GM12878 (cell line): ENCODE measurements around the gene GET3.

ENCODE experiments used
- RELA ChIP-seq: fragments of 450-650 bp; IDR thresholded peaks from 2 replicates; pipeline ENCODE4 v1.8.0; 2014; ENCODE audit warnings: borderline replicate concordance; ENCODE audit not compliant: partially characterized antibody
- SIX5 ChIP-seq: IDR thresholded peaks from 2 replicates; pipeline ENCODE4 v1.6.1; 2011; ENCODE audit warnings: mild to moderate bottlenecking, low read depth, low read length, moderate library complexity; ENCODE audit not compliant: severe bottlenecking
- YY1 ChIP-seq: IDR thresholded peaks from 2 replicates; pipeline ENCODE4 v1.6.1; 2011; ENCODE audit warnings: low read depth, mild to moderate bottlenecking, low read length
- TF ChIP-seq, protein P1 (sequence below), 3 experiments: IDR thresholded peaks in 2 of 3; conservative IDR thresholded peaks in 1 of 3; 2 replicates each; pipeline ENCODE4 v1.5.1; 2011; ENCODE audit warnings: low read depth in 3 of 3, low read length in 3 of 3, mild to moderate bottlenecking in 3 of 3, control low read depth in 2 of 3, moderate library complexity in 2 of 3, inconsistent platforms in 1 of 3, mixed read lengths in 1 of 3; ENCODE audit not compliant: control insufficient read depth in 2 of 3, insufficient read depth in 1 of 3; ENCODE audit errors: extremely low read depth in 1 of 3
- TF ChIP-seq, protein P2 (sequence below): IDR thresholded peaks from 2 replicates; pipeline ENCODE4 v1.6.1; 2012; ENCODE audit warnings: low read depth, low read length, improper control_type of control experiment

DNA sequence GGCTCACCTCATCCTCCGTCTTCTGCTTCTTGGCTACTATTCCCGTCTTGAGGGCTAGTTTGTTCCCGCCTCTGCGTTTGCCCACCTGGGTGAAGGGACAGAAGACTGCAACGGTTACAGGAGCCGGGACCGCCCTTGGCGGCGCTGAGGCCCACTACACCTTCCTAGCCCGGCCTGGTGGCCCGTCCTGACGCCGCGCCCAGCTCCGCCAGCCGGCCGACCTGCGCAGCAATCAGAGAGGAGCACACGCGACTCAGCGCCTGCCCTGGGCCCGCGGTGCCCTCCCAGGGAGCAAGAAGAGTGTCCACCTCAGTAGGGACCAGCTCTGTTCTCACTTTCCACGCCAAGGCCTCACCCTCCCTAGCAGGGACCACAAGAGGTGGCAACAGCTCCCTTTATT, 6.0 kb upstream of the GET3 start:
- TF ChIP-seq, protein P1, sequence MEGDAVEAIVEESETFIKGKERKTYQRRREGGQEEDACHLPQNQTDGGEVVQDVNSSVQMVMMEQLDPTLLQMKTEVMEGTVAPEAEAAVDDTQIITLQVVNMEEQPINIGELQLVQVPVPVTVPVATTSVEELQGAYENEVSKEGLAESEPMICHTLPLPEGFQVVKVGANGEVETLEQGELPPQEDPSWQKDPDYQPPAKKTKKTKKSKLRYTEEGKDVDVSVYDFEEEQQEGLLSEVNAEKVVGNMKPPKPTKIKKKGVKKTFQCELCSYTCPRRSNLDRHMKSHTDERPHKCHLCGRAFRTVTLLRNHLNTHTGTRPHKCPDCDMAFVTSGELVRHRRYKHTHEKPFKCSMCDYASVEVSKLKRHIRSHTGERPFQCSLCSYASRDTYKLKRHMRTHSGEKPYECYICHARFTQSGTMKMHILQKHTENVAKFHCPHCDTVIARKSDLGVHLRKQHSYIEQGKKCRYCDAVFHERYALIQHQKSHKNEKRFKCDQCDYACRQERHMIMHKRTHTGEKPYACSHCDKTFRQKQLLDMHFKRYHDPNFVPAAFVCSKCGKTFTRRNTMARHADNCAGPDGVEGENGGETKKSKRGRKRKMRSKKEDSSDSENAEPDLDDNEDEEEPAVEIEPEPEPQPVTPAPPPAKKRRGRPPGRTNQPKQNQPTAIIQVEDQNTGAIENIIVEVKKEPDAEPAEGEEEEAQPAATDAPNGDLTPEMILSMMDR (IDR thresholded peaks at IDR 0.05 in 2 of 3, conservative IDR thresholded peaks at IDR 0.05 in 1 of 3; ENCODE audit: control insufficient read depth in 2 of 3, extremely low read depth in 1 of 3, insufficient read depth in 1 of 3, low read depth in 3 of 3, low read length in 3 of 3): no peak
- TF ChIP-seq YY1: no peak
- TF ChIP-seq SIX5: no peak
- TF ChIP-seq RELA: no peak
- TF ChIP-seq, protein P2, sequence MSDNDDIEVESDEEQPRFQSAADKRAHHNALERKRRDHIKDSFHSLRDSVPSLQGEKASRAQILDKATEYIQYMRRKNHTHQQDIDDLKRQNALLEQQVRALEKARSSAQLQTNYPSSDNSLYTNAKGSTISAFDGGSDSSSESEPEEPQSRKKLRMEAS: no peak
